HG02798 (cell line): ENCODE data around the gene HDAC4.
"Not testable (repeated sequence)": the region's sequence is repeated elsewhere in the genome, so short reads cannot be mapped to it uniquely, and the experiment has no call there.

ENCODE experiments used
- ATAC-seq: cut with Tn5 transposase; IDR thresholded peaks from one replicate; pipeline ENCODE4 v1.9.1; 2021; ENCODE audit warnings: mild to moderate bottlenecking; ENCODE audit not compliant: unreplicated experiment, poor library complexity

HDAC4 gene

GRCh38 chr2:239182981-239183791 is 217.6 kb downstream of the HDAC4 start:
- ATAC-seq, result no peak

GRCh38 chr2:239181903-239182581 is 218.8 kb downstream of the HDAC4 start:
- no peak for ATAC-seq

GRCh38 chr2:239181074-239181902 is 219.5 kb downstream of the HDAC4 start:
- ATAC-seq, result no peak

- ATAC-seq, result no peak
These were observed 220.2 kb downstream of the HDAC4 start for GRCh38 chr2:239180526-239181073.

GRCh38 chr2:239179851-239180371 is 220.9 kb downstream of the HDAC4 start:
- ATAC-seq, result no peak

GRCh38 chr2:239178954-239179353 is 221.9 kb downstream of the HDAC4 start:
- ATAC-seq, result no peak

- ATAC-seq, result no peak
These were observed 222.3 kb downstream of the HDAC4 start for GRCh38 chr2:239178484-239178883.

GRCh38 chr2:239177908-239178307 is 222.9 kb downstream of the HDAC4 start:
- no peak for ATAC-seq

GRCh38 chr2:239177325-239177724 is 223.5 kb downstream of the HDAC4 start:
- ATAC-seq, result no peak

GRCh38 chr2:239176138-239176803 is 224.5 kb downstream of the HDAC4 start:
- ATAC-seq, result not testable (repeated sequence)

GRCh38 chr2:239175181-239175580 is 225.6 kb downstream of the HDAC4 start:
- no peak for ATAC-seq

- no peak for ATAC-seq
These were observed 227.5 kb downstream of the HDAC4 start for GRCh38 chr2:239173301-239173700.

GRCh38 chr2:239171643-239172042 is 229.2 kb downstream of the HDAC4 start:
- ATAC-seq, result no peak

GRCh38 chr2:239169311-239170048 is 231.3 kb downstream of the HDAC4 start:
- ATAC-seq, result no peak

GRCh38 chr2:239168575-239168974 is 232.2 kb downstream of the HDAC4 start:
- no peak for ATAC-seq

- no peak for ATAC-seq
These were observed 232.9 kb downstream of the HDAC4 start for GRCh38 chr2:239167766-239168444.

GRCh38 chr2:239167011-239167673 is 233.7 kb downstream of the HDAC4 start:
- no peak for ATAC-seq

- ATAC-seq, result no peak
These were observed 234.5 kb downstream of the HDAC4 start for GRCh38 chr2:239166201-239166834.
